ENCODE data around the gene SUPT7L. TPM values are rescaled to one million over a fixed set of nuclear protein-coding genes. Genes with fewer than 3 reads are reported as not detected.

The SUPT7L gene
- total RNA-seq: 28.7 and 29.9 TPM in 2 replicates

GRCh38 chr2:27663285-27664153, at the start of gene SUPT7L, which contains the start of gene SLC4A1AP:
Gene SUPT7L (minus strand): TSS chr2:27663614. CDS start chr2:27662192, 1,422 bp downstream.
Gene SLC4A1AP (plus strand): TSS chr2:27663889. CDS start chr2:27663915, 26 bp downstream.

GRCh38 chr2:27628767-27629709, 34.4 kb downstream of the SUPT7L start, which contains the start of the genes CCDC121 and GPN1:
Gene CCDC121 (minus strand): TSS chr2:27629012. CDS start chr2:27627799, 1,213 bp downstream.
Gene GPN1 (plus strand): TSS chr2:27629050. CDS start chr2:27629059, 9 bp downstream.

Small RNAs within 50 kb of the gene (small RNA-seq; reads per million reads assigned to genes)
- gene RF00340: not detected

Other genes with a start within 250 kb of the SUPT7L start
- 116 and 119 TPM in 2 replicates for gene NRBP1, start 235.0 kb downstream of the SUPT7L start, total RNA-seq
- gene KRTCAP3, start 221.2 kb downstream of the SUPT7L start, total RNA-seq: 0.53 and 0.57 TPM in 2 replicates
- 25.4 and 25.9 TPM in 2 replicates for gene IFT172, start 173.9 kb downstream of the SUPT7L start, total RNA-seq
- gene FNDC4, start 168.4 kb downstream of the SUPT7L start, total RNA-seq: 17.3 and 18.1 TPM in 2 replicates
- 9.2 and 9.6 TPM in 2 replicates for gene GCKR, start 166.8 kb downstream of the SUPT7L start, total RNA-seq
- 61.0 and 66.8 TPM in 2 replicates for gene ZNF512, start 80.6 kb downstream of the SUPT7L start, total RNA-seq
- 1.4 and 1.7 TPM in 2 replicates for gene CCDC121, start 34.6 kb downstream of the SUPT7L start, total RNA-seq
- gene GPN1, start 34.6 kb downstream of the SUPT7L start, total RNA-seq: 55.2 and 61.5 TPM in 2 replicates
- 41.9 and 42.4 TPM in 2 replicates for gene SLC4A1AP, start 275 bp upstream of the SUPT7L start, total RNA-seq
- gene MRPL33, start 108.1 kb upstream of the SUPT7L start, total RNA-seq: 136 and 151 TPM in 2 replicates
- 0.40 and 0.79 TPM in 2 replicates for gene RBKS, start 226.8 kb upstream of the SUPT7L start, total RNA-seq
- gene BABAM2, start 227.1 kb upstream of the SUPT7L start, total RNA-seq: 27.9 TPM in 2 replicates

All from thoracic aorta endothelial cell (primary cell).